OCI-LY3 (cell line): Measurements from ENCODE around the gene TNS1.
"Not testable (repeated sequence)": the region's sequence is repeated elsewhere in the genome, so short reads cannot be mapped to it uniquely, and the experiment has no call there.

Experiments
- H2AFZ ChIP-seq: fragments of 200-600, 300-600 bp; shearing (Covaris generic); 2 replicates; pipeline ENCODE4 v1.6.0; 2014; ENCODE audit warnings: antibody characterized with exemption, low read depth, low read length
- H3K27ac ChIP-seq: fragments of 200-600, 300-600 bp; sonication (generic); 2 replicates; pipeline ENCODE4 v1.5.1; 2014; ENCODE audit warnings: mild to moderate bottlenecking, low read length, moderate library complexity, mixed read lengths
- H3K27me3 ChIP-seq: fragments of 200-600, 300-600 bp; sonication (generic); 2 replicates; pipeline ENCODE4 v1.6.1; 2014; ENCODE audit warnings: low read depth, low read length, mixed read lengths
- H3K36me3 ChIP-seq: fragments of 200-600, 300-600 bp; sonication (generic); replicated peaks from 2 replicates; pipeline ENCODE3; 2014; ENCODE audit warnings: low read depth, low read length, mixed read lengths
- H3K4me1 ChIP-seq: fragments of 300-600, 200-600 bp; sonication (generic); 2 replicates; pipeline ENCODE4 v1.6.1; 2014; ENCODE audit warnings: low read length, mixed read lengths
- H3K4me2 ChIP-seq: fragments of 200-600, 300-600 bp; sonication (generic); 2 replicates; pipeline ENCODE4 v1.6.1; 2014; ENCODE audit warnings: low read length, mixed read lengths
- H3K4me3 ChIP-seq: fragments of 300-600, 200-600 bp; sonication (generic); 2 replicates; pipeline ENCODE4 v1.5.1; 2014; ENCODE audit warnings: antibody characterized with exemption, mild to moderate bottlenecking, low read length, moderate library complexity
- H3K79me2 ChIP-seq: fragments of 300-600, 200-600 bp; shearing (Covaris generic); 2 replicates; pipeline ENCODE4 v1.6.1; 2014; ENCODE audit warnings: mild to moderate bottlenecking, low read length, mixed read lengths
- H3K9ac ChIP-seq: fragments of 300-600, 200-600 bp; shearing (Covaris generic); 2 replicates; pipeline ENCODE4 v1.6.0; 2014; ENCODE audit warnings: mild to moderate bottlenecking, low read length, moderate library complexity
- H3K9me3 ChIP-seq: fragments of 200-600, 300-600 bp; shearing (Covaris generic); 2 replicates; pipeline ENCODE4 v1.6.1; 2014; ENCODE audit warnings: low read length, mixed read lengths; ENCODE audit not compliant: insufficient read depth
- H4K20me1 ChIP-seq: fragments of 200-600, 300-600 bp; sonication (generic); 2 replicates; pipeline ENCODE4 v1.6.1; 2016; ENCODE audit warnings: low read length, mixed read lengths; ENCODE audit not compliant: insufficient read depth
- EZH2phosphoT487 ChIP-seq: fragments of 200-600 bp; shearing (Covaris generic); IDR thresholded peaks from 2 replicates; pipeline ENCODE4 v1.6.1; 2018; ENCODE audit warnings: antibody characterized with exemption, mixed run types, low read depth
- TF ChIP-seq, protein P1 (sequence below): fragments of 200-600, 300-600 bp; sonication (generic); IDR thresholded peaks from 2 replicates; pipeline ENCODE4 v1.5.1; 2014; ENCODE audit warnings: antibody characterized with exemption, low read length, low read depth

TNS1 gene

DNA sequence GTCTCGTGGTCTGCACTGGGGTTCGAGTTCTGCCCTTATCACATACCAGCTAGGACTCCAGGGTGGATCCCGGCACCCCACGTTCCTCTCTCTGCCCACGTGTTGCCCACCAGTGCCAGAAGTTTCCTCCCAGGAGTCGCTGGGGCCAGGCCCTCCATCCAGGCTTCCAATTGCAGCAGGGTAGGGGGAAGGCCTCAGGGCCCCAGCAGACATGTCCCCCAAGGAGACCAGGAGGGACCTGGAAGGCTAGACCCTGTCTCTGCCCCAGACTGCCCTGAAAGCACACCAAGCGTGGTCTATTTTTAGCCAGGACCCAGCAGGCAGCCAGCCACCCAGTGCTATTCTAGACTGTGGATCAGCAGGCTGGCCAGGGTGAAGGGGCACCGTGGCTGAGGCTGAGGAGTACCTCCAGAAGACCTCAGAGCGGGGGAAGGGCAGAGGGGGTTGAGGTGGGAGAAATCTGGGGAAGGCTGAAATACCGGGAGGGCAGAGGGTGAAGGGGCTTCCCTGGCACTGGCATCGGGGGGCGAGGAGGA lies 18.8 kb upstream of the TNS1 start:
- Histone ChIP-seq H3K27ac (no peak overlapping the region), H3K79me2 (no peaks in the 10 kb centered on the region), H3K4me2 (no peak overlapping the region), H3K9ac (no peak overlapping the region), H2AFZ (no peak overlapping the region), H3K4me1 (peaks cover 5% of the 10 kb centered on the region), H3K9me3 (no peaks in the 10 kb centered on the region), H4K20me1 (no peaks in the 10 kb centered on the region), H3K36me3 (no peaks in the 10 kb centered on the region), H3K4me3 (no peak overlapping the region), H3K27me3 (no peaks in the 10 kb centered on the region)
- TF ChIP-seq EZH2phosphoT487, result no peak
- TF ChIP-seq, protein P1, sequence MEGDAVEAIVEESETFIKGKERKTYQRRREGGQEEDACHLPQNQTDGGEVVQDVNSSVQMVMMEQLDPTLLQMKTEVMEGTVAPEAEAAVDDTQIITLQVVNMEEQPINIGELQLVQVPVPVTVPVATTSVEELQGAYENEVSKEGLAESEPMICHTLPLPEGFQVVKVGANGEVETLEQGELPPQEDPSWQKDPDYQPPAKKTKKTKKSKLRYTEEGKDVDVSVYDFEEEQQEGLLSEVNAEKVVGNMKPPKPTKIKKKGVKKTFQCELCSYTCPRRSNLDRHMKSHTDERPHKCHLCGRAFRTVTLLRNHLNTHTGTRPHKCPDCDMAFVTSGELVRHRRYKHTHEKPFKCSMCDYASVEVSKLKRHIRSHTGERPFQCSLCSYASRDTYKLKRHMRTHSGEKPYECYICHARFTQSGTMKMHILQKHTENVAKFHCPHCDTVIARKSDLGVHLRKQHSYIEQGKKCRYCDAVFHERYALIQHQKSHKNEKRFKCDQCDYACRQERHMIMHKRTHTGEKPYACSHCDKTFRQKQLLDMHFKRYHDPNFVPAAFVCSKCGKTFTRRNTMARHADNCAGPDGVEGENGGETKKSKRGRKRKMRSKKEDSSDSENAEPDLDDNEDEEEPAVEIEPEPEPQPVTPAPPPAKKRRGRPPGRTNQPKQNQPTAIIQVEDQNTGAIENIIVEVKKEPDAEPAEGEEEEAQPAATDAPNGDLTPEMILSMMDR, result no peak

DNA sequence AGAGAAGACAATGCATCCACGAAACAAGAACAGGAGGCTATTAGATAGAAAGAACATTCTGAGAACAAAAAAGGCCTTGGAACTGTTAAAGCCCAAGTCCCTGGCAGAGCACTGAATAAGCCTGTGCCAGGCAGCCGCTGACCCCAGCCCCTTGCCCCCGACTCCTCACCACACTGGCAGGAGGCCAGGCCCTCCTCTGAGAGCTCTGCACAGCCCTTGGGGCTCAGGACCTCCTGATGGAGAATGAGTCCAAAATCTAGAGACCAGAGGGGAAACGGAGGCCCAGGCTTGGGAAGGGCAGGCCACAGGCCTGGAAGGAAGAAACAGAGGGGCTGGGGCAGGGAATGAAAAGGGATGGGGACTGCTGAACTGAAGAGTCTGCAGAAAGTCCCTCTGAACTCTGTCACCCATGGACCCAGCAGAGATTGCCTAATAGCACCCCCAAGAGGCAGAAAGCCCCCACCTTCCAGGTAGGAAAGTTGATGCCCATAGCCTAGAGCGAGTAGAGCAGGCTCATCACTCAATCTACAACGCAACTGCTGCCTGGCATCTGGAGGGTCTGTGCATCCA lies 18.3 kb upstream of the TNS1 start:
- TF ChIP-seq, protein P1, result peak; percentile 9; the same call in 1 of the 2 replicates
- no peak for TF ChIP-seq EZH2phosphoT487
- Histone ChIP-seq H3K36me3 (no peaks in the 10 kb centered on the region), H3K9ac (no peak overlapping the region), H3K27me3 (no peaks in the 10 kb centered on the region), H3K4me1 (peaks cover 5% of the 10 kb centered on the region), H3K4me3 (no peak overlapping the region), H3K9me3 (no peaks in the 10 kb centered on the region), H3K4me2 (no peak overlapping the region), H3K79me2 (no peaks in the 10 kb centered on the region), H3K27ac (no peak overlapping the region), H4K20me1 (no peaks in the 10 kb centered on the region), H2AFZ (no peak overlapping the region)

DNA sequence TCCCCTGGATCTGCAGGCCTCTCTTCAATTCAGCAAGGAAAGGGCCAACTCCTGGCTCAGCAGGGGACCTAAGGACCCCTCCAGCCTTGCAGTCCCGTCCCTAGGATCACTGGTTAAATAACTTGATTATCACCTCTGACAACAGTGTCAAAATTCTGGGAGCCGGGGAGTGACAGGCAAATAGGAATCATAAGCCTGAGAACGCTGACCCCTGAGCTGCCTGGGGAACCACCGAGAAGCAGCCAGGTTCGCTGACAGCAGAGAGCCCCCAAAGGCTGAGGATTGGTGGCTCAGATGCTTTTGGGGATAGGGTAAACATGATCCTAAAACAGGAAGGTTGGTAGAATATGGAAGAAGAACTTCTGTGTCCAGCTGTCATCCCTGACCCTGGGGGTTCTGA lies 17.5 kb upstream of the TNS1 start:
- Histone ChIP-seq H3K9ac (no peak overlapping the region), H3K4me1 (peaks cover 5% of the 10 kb centered on the region), H3K9me3 (no peaks in the 10 kb centered on the region), H3K27me3 (no peaks in the 10 kb centered on the region), H3K4me2 (no peak overlapping the region), H3K79me2 (no peaks in the 10 kb centered on the region), H3K36me3 (no peaks in the 10 kb centered on the region), H3K4me3 (no peak overlapping the region), H2AFZ (no peak overlapping the region), H3K27ac (no peak overlapping the region), H4K20me1 (no peaks in the 10 kb centered on the region)
- TF ChIP-seq, protein P1, result no peak
- no peak for TF ChIP-seq EZH2phosphoT487

DNA sequence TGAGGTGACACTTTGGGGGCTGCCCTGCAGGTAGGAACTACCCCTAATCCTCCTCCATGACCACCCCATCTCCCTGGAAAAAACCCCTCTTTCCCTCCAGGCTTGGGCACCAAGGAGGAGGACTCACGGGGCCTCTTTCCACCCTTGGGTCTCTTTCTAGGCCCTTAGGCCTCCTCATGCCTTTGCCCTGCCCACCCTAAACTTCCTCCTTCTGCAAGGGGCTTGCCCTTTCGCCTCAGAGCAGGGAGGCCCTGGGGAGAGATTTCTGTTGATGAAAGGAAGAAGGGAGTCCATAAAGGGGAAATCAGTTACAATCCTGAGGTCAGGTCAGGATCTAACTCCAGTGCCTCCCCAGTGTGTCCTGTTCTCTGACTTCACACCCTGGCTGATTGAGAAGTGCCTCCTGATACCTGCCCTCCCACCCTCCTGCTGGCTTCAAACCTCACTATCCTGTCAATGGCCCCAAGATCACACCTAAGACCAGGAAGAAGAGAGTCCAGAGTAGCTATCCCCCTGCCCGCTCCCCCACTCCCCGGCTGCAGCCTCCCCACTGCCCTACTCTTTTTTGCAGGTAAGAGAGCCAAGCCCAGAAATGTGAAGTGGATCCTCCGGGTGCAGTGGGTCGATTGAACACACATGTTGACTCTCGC lies 16.7 kb upstream of the TNS1 start:
- Histone ChIP-seq H3K4me2 (no peak overlapping the region), H3K36me3 (no peaks in the 10 kb centered on the region)

DNA sequence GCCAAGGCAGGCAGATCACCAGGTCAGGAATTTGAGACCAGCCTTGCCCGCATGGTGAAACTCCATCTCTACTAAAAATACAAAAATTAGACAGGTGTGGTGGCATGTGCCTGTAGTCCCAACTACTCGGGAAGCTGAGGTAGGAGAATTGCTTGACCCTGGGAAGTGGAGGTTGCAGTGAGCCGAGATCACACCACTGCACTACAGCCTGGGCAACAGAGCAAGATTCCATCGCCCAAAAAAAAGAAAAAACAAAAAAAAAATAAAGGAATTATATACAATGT lies 16.0 kb upstream of the TNS1 start:
- not testable (repeated sequence) for H4K20me1 ChIP-seq, H3K9me3 ChIP-seq, H3K79me2 ChIP-seq, H2AFZ ChIP-seq, H3K36me3 ChIP-seq, H3K4me3 ChIP-seq, H3K4me1 ChIP-seq, H3K27ac ChIP-seq, H3K9ac ChIP-seq, H3K4me2 ChIP-seq, H3K27me3 ChIP-seq

More for the DNA sequence above, 16.7 kb upstream of the TNS1 start:
- Histone ChIP-seq H3K4me1 (peaks cover 5% of the 10 kb centered on the region), H4K20me1 (no peaks in the 10 kb centered on the region), H3K9ac (no peak overlapping the region), H3K9me3 (no peaks in the 10 kb centered on the region), H3K27ac (no peak overlapping the region), H3K27me3 (no peaks in the 10 kb centered on the region), H3K4me3 (no peak overlapping the region), H2AFZ (no peak overlapping the region), H3K79me2 (no peaks in the 10 kb centered on the region)
- TF ChIP-seq EZH2phosphoT487, result no peak
- TF ChIP-seq, protein P1, result no peak
